NB4 (cell line): Measurements from ENCODE around the gene VASN.

Experiments used
- CTCF ChIP-seq: IDR thresholded peaks from one replicate; pipeline ENCODE4 v1.5.1; 2012; ENCODE audit warnings: low read depth, low read length
- POLR2A ChIP-seq: IDR thresholded peaks from 2 replicates; pipeline ENCODE4 v1.6.1; 2011; ENCODE audit warnings: mild to moderate bottlenecking; ENCODE audit not compliant: insufficient read length; ENCODE audit errors: extremely low read depth

GRCh38 chr16:4369007-4369733 is 2.5 kb upstream of the VASN start:
- TF ChIP-seq POLR2A (no peak), CTCF (no peak)
